ENCODE data around the gene DET1.

The DET1 gene

GRCh38 chr15:88498996-88499395 lies 47.5 kb downstream of the DET1 start:
- Histone ChIP-seq H3K27ac (ENCODE audit: low read depth, low read length, severe bottlenecking) (no peak overlapping the region), H3K4me1 (ENCODE audit: control insufficient read depth, insufficient read depth, low read length, poor library complexity, severe bottlenecking) (no peaks in the 10 kb centered on the region), H3K9me3 (ENCODE audit: control insufficient read depth, low read length) (no peaks in the 10 kb centered on the region), H3K4me3 (ENCODE audit: extremely low read depth, insufficient read depth, low read length, poor library complexity, severe bottlenecking) (no peak overlapping the region), H3K36me3 (ENCODE audit: control insufficient read depth, insufficient read depth, low read length) (no peaks in the 10 kb centered on the region)
- WGBS, 2 experiments (ENCODE audit: insufficient coverage in 2 of 2), result 93 to 100% methylated on average over 2 to 3 of the region's 3 CpGs

- no peak overlapping the region for H3K27ac ChIP-seq (ENCODE audit: low read depth, low read length, severe bottlenecking)
- no peaks in the 10 kb centered on the region for H3K36me3 ChIP-seq (ENCODE audit: control insufficient read depth, insufficient read depth, low read length)
- 83 to 94% methylated on average over 8 to 9 of the region's 11 CpGs for WGBS, 2 experiments (ENCODE audit: insufficient coverage in 2 of 2)
- H3K9me3 ChIP-seq (ENCODE audit: control insufficient read depth, low read length), result no peaks in the 10 kb centered on the region
- H3K4me1 ChIP-seq (ENCODE audit: control insufficient read depth, insufficient read depth, low read length, poor library complexity, severe bottlenecking), result no peaks in the 10 kb centered on the region
- H3K4me3 ChIP-seq (ENCODE audit: extremely low read depth, insufficient read depth, low read length, poor library complexity, severe bottlenecking), result no peak overlapping the region
These were observed 49.2 kb downstream of the DET1 start for GRCh38 chr15:88497109-88497765.

- no peak overlapping the region for H3K4me3 ChIP-seq (ENCODE audit: extremely low read depth, insufficient read depth, low read length, poor library complexity, severe bottlenecking)
- no peaks in the 10 kb centered on the region for H3K4me1 ChIP-seq (ENCODE audit: control insufficient read depth, insufficient read depth, low read length, poor library complexity, severe bottlenecking)
- no peak overlapping the region for H3K27ac ChIP-seq (ENCODE audit: low read depth, low read length, severe bottlenecking)
- H3K9me3 ChIP-seq (ENCODE audit: control insufficient read depth, low read length), result no peaks in the 10 kb centered on the region
- 89 to 92% methylated on average over 9 of the region's 10 CpGs for WGBS, 2 experiments (ENCODE audit: insufficient coverage in 2 of 2)
- H3K36me3 ChIP-seq (ENCODE audit: control insufficient read depth, insufficient read depth, low read length), result no peaks in the 10 kb centered on the region
These were observed 52.6 kb downstream of the DET1 start for GRCh38 chr15:88493844-88494243.

GRCh38 chr15:88491158-88491557 lies 55.3 kb downstream of the DET1 start:
- Histone ChIP-seq H3K36me3 (ENCODE audit: control insufficient read depth, insufficient read depth, low read length) (no peaks in the 10 kb centered on the region), H3K4me1 (ENCODE audit: control insufficient read depth, insufficient read depth, low read length, poor library complexity, severe bottlenecking) (no peaks in the 10 kb centered on the region), H3K4me3 (ENCODE audit: extremely low read depth, insufficient read depth, low read length, poor library complexity, severe bottlenecking) (no peak overlapping the region), H3K9me3 (ENCODE audit: control insufficient read depth, low read length) (no peaks in the 10 kb centered on the region), H3K27ac (ENCODE audit: low read depth, low read length, severe bottlenecking) (no peak overlapping the region)
- 81 to 82% methylated on average over 9 to 10 of the region's 10 CpGs for WGBS, 2 experiments (ENCODE audit: insufficient coverage in 2 of 2)

- Histone ChIP-seq H3K4me3 (ENCODE audit: extremely low read depth, insufficient read depth, low read length, poor library complexity, severe bottlenecking) (no peak overlapping the region), H3K4me1 (ENCODE audit: control insufficient read depth, insufficient read depth, low read length, poor library complexity, severe bottlenecking) (no peaks in the 10 kb centered on the region), H3K27ac (ENCODE audit: low read depth, low read length, severe bottlenecking) (no peak overlapping the region), H3K9me3 (ENCODE audit: control insufficient read depth, low read length) (no peaks in the 10 kb centered on the region), H3K36me3 (ENCODE audit: control insufficient read depth, insufficient read depth, low read length) (no peaks in the 10 kb centered on the region)
- WGBS, 2 experiments (ENCODE audit: insufficient coverage in 2 of 2), result 83 to 93% methylated on average over 2 to 3 of the region's 3 CpGs
These were observed 56.4 kb downstream of the DET1 start for GRCh38 chr15:88490036-88490435.

GRCh38 chr15:88489321-88489720 lies 57.2 kb downstream of the DET1 start:
- H3K9me3 ChIP-seq (ENCODE audit: control insufficient read depth, low read length), result no peaks in the 10 kb centered on the region
- H3K4me3 ChIP-seq (ENCODE audit: extremely low read depth, insufficient read depth, low read length, poor library complexity, severe bottlenecking), result no peak overlapping the region

GRCh38 chr15:88487796-88488523 lies 58.5 kb downstream of the DET1 start:
- no peaks in the 10 kb centered on the region for H3K9me3 ChIP-seq (ENCODE audit: control insufficient read depth, low read length)
- H3K4me1 ChIP-seq (ENCODE audit: control insufficient read depth, insufficient read depth, low read length, poor library complexity, severe bottlenecking), result no peaks in the 10 kb centered on the region
- 76 to 94% methylated on average over 4 to 7 of the region's 11 CpGs for WGBS, 2 experiments (ENCODE audit: insufficient coverage in 2 of 2)
- no peak overlapping the region for H3K27ac ChIP-seq (ENCODE audit: low read depth, low read length, severe bottlenecking)
- H3K4me3 ChIP-seq (ENCODE audit: extremely low read depth, insufficient read depth, low read length, poor library complexity, severe bottlenecking), result no peak overlapping the region
- H3K36me3 ChIP-seq (ENCODE audit: control insufficient read depth, insufficient read depth, low read length), result no peaks in the 10 kb centered on the region

More at GRCh38 chr15:88489321-88489720, 57.2 kb downstream of the DET1 start:
- Histone ChIP-seq H3K27ac (ENCODE audit: low read depth, low read length, severe bottlenecking) (no peak overlapping the region), H3K36me3 (ENCODE audit: control insufficient read depth, insufficient read depth, low read length) (no peaks in the 10 kb centered on the region), H3K4me1 (ENCODE audit: control insufficient read depth, insufficient read depth, low read length, poor library complexity, severe bottlenecking) (no peaks in the 10 kb centered on the region)
- 72 to 84% methylated on average over 2 to 4 of the region's 4 CpGs for WGBS, 2 experiments (ENCODE audit: insufficient coverage in 2 of 2)

- H3K9me3 ChIP-seq (ENCODE audit: control insufficient read depth, low read length), result no peaks in the 10 kb centered on the region
- H3K4me3 ChIP-seq (ENCODE audit: extremely low read depth, insufficient read depth, low read length, poor library complexity, severe bottlenecking), result no peak overlapping the region
- 80 to 100% methylated on average over 2 of the region's 2 CpGs for WGBS, 2 experiments (ENCODE audit: insufficient coverage in 2 of 2)
- no peak overlapping the region for H3K27ac ChIP-seq (ENCODE audit: low read depth, low read length, severe bottlenecking)
- no peaks in the 10 kb centered on the region for H3K36me3 ChIP-seq (ENCODE audit: control insufficient read depth, insufficient read depth, low read length)
- no peaks in the 10 kb centered on the region for H3K4me1 ChIP-seq (ENCODE audit: control insufficient read depth, insufficient read depth, low read length, poor library complexity, severe bottlenecking)
These were observed 59.2 kb downstream of the DET1 start for GRCh38 chr15:88487178-88487795.

- 29 to 30% methylated on average over 9 to 10 of the region's 10 CpGs for WGBS, 2 experiments (ENCODE audit: insufficient coverage in 2 of 2)
- peaks cover under 1% of the 10 kb centered on the region for H3K36me3 ChIP-seq (ENCODE audit: control insufficient read depth, insufficient read depth, low read length)
- no peaks in the 10 kb centered on the region for H3K9me3 ChIP-seq (ENCODE audit: control insufficient read depth, low read length)
- no peaks in the 10 kb centered on the region for H3K4me1 ChIP-seq (ENCODE audit: control insufficient read depth, insufficient read depth, low read length, poor library complexity, severe bottlenecking)
- H3K4me3 ChIP-seq (ENCODE audit: extremely low read depth, insufficient read depth, low read length, poor library complexity, severe bottlenecking), result no peak overlapping the region
- H3K27ac ChIP-seq (ENCODE audit: low read depth, low read length, severe bottlenecking), result no peak overlapping the region
These were observed 61.7 kb downstream of the DET1 start for GRCh38 chr15:88484682-88485331.

GRCh38 chr15:88482263-88482662 lies 64.2 kb downstream of the DET1 start:
- Histone ChIP-seq H3K4me1 (ENCODE audit: control insufficient read depth, insufficient read depth, low read length, poor library complexity, severe bottlenecking) (no peaks in the 10 kb centered on the region), H3K4me3 (ENCODE audit: extremely low read depth, insufficient read depth, low read length, poor library complexity, severe bottlenecking) (no peak overlapping the region), H3K36me3 (ENCODE audit: control insufficient read depth, insufficient read depth, low read length) (peaks cover 17% of the 10 kb centered on the region), H3K9me3 (ENCODE audit: control insufficient read depth, low read length) (no peaks in the 10 kb centered on the region), H3K27ac (ENCODE audit: low read depth, low read length, severe bottlenecking) (no peak overlapping the region)
- WGBS, 2 experiments (ENCODE audit: insufficient coverage in 2 of 2), result 77 to 87% methylated on average over 1 of the region's 1 CpG
